H1 (cell line): Measurements from ENCODE around the gene CFDP1. TPM values are rescaled to one million over a fixed set of nuclear protein-coding genes. Genes with fewer than 3 reads are reported as not detected.

ENCODE experiments used
- CTCF ChIA-PET: fragments of 300-600 bp; sonication (Branson Sonifier 250); formaldehyde crosslinking; loops from one replicate; lab custom pipeline; 2021; ENCODE audit not compliant: partially characterized antibody; lab: Charles Lee
- POLR2A ChIA-PET: fragments of 300-600 bp; sonication (Branson Sonifier 250); formaldehyde crosslinking; loops from one replicate; lab custom pipeline; 2021; ENCODE audit warnings: inconsistent platforms; ENCODE audit not compliant: partially characterized antibody; lab: Charles Lee
- DNase-seq, 2 experiments: peaks; one replicate each; pipeline versions ENCODE4 v3.0.0 to v3.0.0-alpha.2; 2010 to 2022; ENCODE audit warnings: low spot score in 2 of 2, low read depth in 1 of 2, mixed read lengths in 1 of 2
- FAIRE-seq: peaks from 2 replicates; lab custom pipeline; 2011; peaks lifted over from hg19 to GRCh38; lab: Jason Lieb, UNC
- H2AFZ ChIP-seq: 2 replicates; pipeline ENCODE4 v1.8.1; 2012; ENCODE audit warnings: low read length, inconsistent platforms
- H2AK5ac ChIP-seq: 2 replicates; pipeline ENCODE4 v1.6.1; 2013; ENCODE audit warnings: low read depth, low read length
- H2BK120ac ChIP-seq: replicated peaks from 2 replicates; pipeline ENCODE3; 2013; ENCODE audit warnings: low read depth, low read length, inconsistent platforms
- H2BK12ac ChIP-seq: 2 replicates; pipeline ENCODE4 v1.6.1; 2013; ENCODE audit warnings: low read depth, low read length
- H2BK15ac ChIP-seq: 2 replicates; pipeline ENCODE4 v1.6.1; 2013; ENCODE audit warnings: low read length
- H2BK20ac ChIP-seq: 2 replicates; pipeline ENCODE4 v1.6.1; 2013; ENCODE audit warnings: low read length
- H2BK5ac ChIP-seq: 2 replicates; pipeline ENCODE4 v1.6.1; 2013; ENCODE audit warnings: low read depth, low read length
- H3K14ac ChIP-seq: 2 replicates; pipeline ENCODE4 v1.6.1; 2013; ENCODE audit warnings: inconsistent platforms; ENCODE audit not compliant: insufficient read length
- H3K18ac ChIP-seq: 2 replicates; pipeline ENCODE4 v1.6.1; 2013; ENCODE audit warnings: low read length; ENCODE audit errors: extremely low read depth
- H3K23ac ChIP-seq: 2 replicates; pipeline ENCODE4 v1.6.1; 2013; ENCODE audit warnings: inconsistent platforms; ENCODE audit not compliant: insufficient read length
- H3K23me2 ChIP-seq: 2 replicates; pipeline ENCODE4 v1.6.1; 2013; ENCODE audit warnings: low read depth, low read length
- H3K27ac ChIP-seq: 2 replicates; pipeline ENCODE4 v1.6.1; 2011; ENCODE audit warnings: low read depth, low read length, inconsistent platforms
- H3K27me3 ChIP-seq, 4 experiments: replicated peaks in 1 of 4; 1 replicate in 1 of 4; 2 replicates in 3 of 4; pipeline versions ENCODE4 v1.6.1 to v1.8.1; 2011 to 2013; ENCODE audit warnings: low read length in 3 of 4, mild to moderate bottlenecking in 3 of 4, inconsistent platforms in 2 of 4, mixed read lengths in 2 of 4, moderate library complexity in 1 of 4; ENCODE audit not compliant: control insufficient read depth in 3 of 4, insufficient read depth in 3 of 4; ENCODE audit errors: extremely low read depth in 1 of 4
- H3K36me3 ChIP-seq, 4 experiments: 2 replicates each; pipeline versions ENCODE4 v1.6.1 to v1.8.1; 2011 to 2013; ENCODE audit warnings: mild to moderate bottlenecking in 4 of 4, low read length in 3 of 4, moderate library complexity in 2 of 4, control low read depth in 1 of 4, inconsistent platforms in 1 of 4; ENCODE audit not compliant: insufficient read depth in 4 of 4, control insufficient read depth in 2 of 4
- H3K4ac ChIP-seq: replicated peaks from 2 replicates; pipeline ENCODE3; 2013; ENCODE audit warnings: low read length, low read depth, mixed read lengths, inconsistent platforms; ENCODE audit not compliant: insufficient read length
- H3K4me1 ChIP-seq, 4 experiments: replicated peaks in 1 of 4; 1 replicate in 1 of 4; 2 replicates in 3 of 4; pipeline versions ENCODE4 v1.6.1 to v1.8.1; 2011 to 2013; ENCODE audit warnings: low read length in 3 of 4, inconsistent platforms in 2 of 4, mixed read lengths in 1 of 4; ENCODE audit not compliant: insufficient read depth in 4 of 4, control insufficient read depth in 3 of 4
- H3K4me2 ChIP-seq, 2 experiments: 2 replicates each; pipeline versions ENCODE4 v1.6.1 to v1.8.1; 2011 to 2013; ENCODE audit warnings: low read depth in 2 of 2, low read length in 2 of 2, control low read depth in 1 of 2, inconsistent platforms in 1 of 2, mild to moderate bottlenecking in 1 of 2; ENCODE audit not compliant: insufficient read depth in 1 of 2
- H3K4me3 ChIP-seq, 4 experiments: fragments of 200-600, 300-600 bp in 1 of 4; sonication (generic), shearing (Covaris generic), sonication (Bioruptor Twin) in 1 of 4; 2 replicates each; pipeline versions ENCODE4 v1.5.1 to v1.8.1; 2011 to 2016; ENCODE audit warnings: low read length in 4 of 4, low read depth in 3 of 4, control low read depth in 2 of 4, inconsistent platforms in 2 of 4, mild to moderate bottlenecking in 2 of 4, mixed read lengths in 1 of 4, moderate library complexity in 1 of 4; ENCODE audit not compliant: insufficient read depth in 2 of 4; ENCODE audit errors: extremely low read depth in 1 of 4
- H3K56ac ChIP-seq: replicated peaks from 2 replicates; pipeline ENCODE3; 2013; ENCODE audit warnings: low read depth, mild to moderate bottlenecking, mixed read lengths, low read length, inconsistent platforms; ENCODE audit not compliant: insufficient read length
- H3K79me1 ChIP-seq: 2 replicates; pipeline ENCODE4 v1.6.1; 2013; ENCODE audit warnings: low read depth, low read length, control low read depth
- H3K79me2 ChIP-seq, 2 experiments: 2 replicates each; pipeline versions ENCODE4 v1.6.1 to v1.8.1; 2012 to 2013; ENCODE audit warnings: low read length in 2 of 2, mild to moderate bottlenecking in 2 of 2, inconsistent platforms in 1 of 2; ENCODE audit not compliant: insufficient read depth in 2 of 2, control insufficient read depth in 1 of 2
- H3K9ac ChIP-seq, 4 experiments: replicated peaks in 1 of 4; 1 replicate in 1 of 4; 2 replicates in 3 of 4; pipeline versions ENCODE4 v1.6.1 to v1.8.1; 2011 to 2013; ENCODE audit warnings: low read depth in 3 of 4, low read length in 3 of 4, control low read depth in 2 of 4, mild to moderate bottlenecking in 2 of 4, moderate library complexity in 2 of 4, inconsistent platforms in 1 of 4; ENCODE audit errors: extremely low read depth in 1 of 4
- H3K9me3 ChIP-seq, 2 experiments: 2 replicates each; pipeline versions ENCODE4 v1.6.1 to v1.8.1; 2012 to 2013; ENCODE audit warnings: mild to moderate bottlenecking in 2 of 2, moderate library complexity in 2 of 2, control low read depth in 1 of 2, inconsistent platforms in 1 of 2, low read depth in 1 of 2, low read length in 1 of 2, mixed read lengths in 1 of 2; ENCODE audit not compliant: insufficient read depth in 2 of 2
- H4K20me1 ChIP-seq, 2 experiments: replicated peaks in 1 of 2; 2 replicates each; pipeline versions ENCODE3 to v1.8.1; 2011 to 2013; ENCODE audit warnings: inconsistent platforms in 2 of 2, low read length in 2 of 2, mild to moderate bottlenecking in 1 of 2; ENCODE audit not compliant: insufficient read depth in 2 of 2, control insufficient read depth in 1 of 2
- H4K5ac ChIP-seq: 2 replicates; pipeline ENCODE4 v1.6.1; 2013; ENCODE audit warnings: low read length, low read depth, mixed read lengths, inconsistent platforms; ENCODE audit not compliant: insufficient read length
- H4K8ac ChIP-seq: 2 replicates; pipeline ENCODE4 v1.8.0; 2013; ENCODE audit warnings: mild to moderate bottlenecking, moderate library complexity, low read length, inconsistent platforms; ENCODE audit not compliant: insufficient read depth; ENCODE audit errors: extremely low read depth
- H4K91ac ChIP-seq: replicated peaks from 2 replicates; pipeline ENCODE3; 2013; ENCODE audit warnings: low read length, mixed read lengths, inconsistent platforms; ENCODE audit not compliant: insufficient read length
- BACH1 ChIP-seq: IDR thresholded peaks from 2 replicates; pipeline ENCODE4 v1.6.1; 2012; ENCODE audit warnings: low read length, improper control_type of control experiment
- JUND ChIP-seq: IDR thresholded peaks from 2 replicates; pipeline ENCODE4 v1.6.1; 2011; ENCODE audit warnings: mild to moderate bottlenecking, improper control_type of control experiment, low read length
- RBBP5 ChIP-seq: IDR thresholded peaks from 2 replicates; pipeline ENCODE4 v1.7.1; 2012; ENCODE audit warnings: low read depth, mild to moderate bottlenecking, inconsistent platforms, low read length, moderate library complexity, borderline replicate concordance
- RNF2 ChIP-seq: fragments of 200-900, 300-1000 bp; sonication (generic); IDR thresholded peaks from 2 replicates; pipeline ENCODE4 v1.7.1; 2016; ENCODE audit warnings: borderline replicate concordance, low read depth, mild to moderate bottlenecking, antibody characterized with exemption, low read length; ENCODE audit not compliant: poor library complexity, severe bottlenecking; ENCODE audit errors: missing control alignments
- SP1 ChIP-seq: IDR thresholded peaks from 2 replicates; pipeline ENCODE4 v1.6.1; 2011; ENCODE audit warnings: low read depth, low read length
- WGBS, 2 experiments: shearing (Covaris generic) in 1 of 2; methylation state at CpG; one replicate each; pipeline versions ENCODE4 v1.1.6 to v1.1.7; 2013 to 2015; ENCODE audit warnings: low lambda C conversion rate in 2 of 2, mixed read lengths in 2 of 2, inconsistent platforms in 1 of 2, low coverage in 1 of 2, missing lambda C conversion rate in 1 of 2; ENCODE audit not compliant: insufficient replicate concordance in 2 of 2, insufficient coverage in 1 of 2, insufficient read length in 1 of 2; ENCODE audit errors: extremely low coverage in 1 of 2, missing lambda C conversion rate in 1 of 2; 5-methylcytosine and 5-hydroxymethylcytosine counted together
- polyA plus RNA-seq, 7 experiments: library from polyadenylated mRNA; depleted of rRNA in 3 of 7; stranded (reverse) in 5 of 7; unstranded in 2 of 7; fragments of >200 nt in 5 of 7; fragments of 200-250 nt in 2 of 7; gene quantifications; 1 replicate in 5 of 7; 2 replicates in 1 of 7; 4 replicates in 1 of 7; pipeline versions ENCODE4 v1.2.1 to v1.2.3, GENCODE V29; 2011 to 2013; ENCODE audit warnings: missing spikeins in 2 of 7, mixed read lengths in 2 of 7
- total RNA-seq: library from RNA; stranded (reverse); fragmentation: NEBNext Ultra II Directional; extraction: Animal tissue kit (Norgen Biotek cat#: 25700); gene quantifications from 2 replicates; pipeline ENCODE4 v1.2.1, GENCODE V29; 2021

CFDP1 gene
- total and polyA plus RNA-seq, 2 of the 8 experiments (the other 6 are each of a cell fraction or from before 2014, with no cell fraction given), result 25.5 to 77.3 TPM

GRCh38 chr16:75315539-75316306, 117.6 kb downstream of the CFDP1 start:
- Histone ChIP-seq H3K4me2 (no peak overlapping the region), H2BK12ac (no peak overlapping the region), H2BK120ac (no peak overlapping the region), H3K14ac (no peak overlapping the region), H3K79me1 (no peaks in the 10 kb centered on the region), H3K9me3 (no peaks in the 10 kb centered on the region)
- CTCF ChIA-PET, result interaction anchor here (0.7 to 1.0 kb wide), 2 partner anchors 11 to 35 kb away, joined by 3 read pairs; no protein-coding TSS in a partner anchor
- TF ChIP-seq BACH1, result no peak
- TF ChIP-seq SP1, result no peak
- TF ChIP-seq RBBP5, result no peak
- no peak for TF ChIP-seq RNF2
- TF ChIP-seq JUND, result no peak
- TF ChIP-seq, all 59 proteins: peak for 0
- Histone ChIP-seq H2BK20ac (no peak overlapping the region), H4K91ac (no peak overlapping the region), H2BK5ac (no peak overlapping the region), H4K8ac (no peak overlapping the region), H3K36me3 (no peaks in the 10 kb centered on the region; a peak in 1 of 8 replicates), H3K4ac (no peak overlapping the region), H3K23ac (no peak overlapping the region), H2AK5ac (no peak overlapping the region), H3K27ac (no peak overlapping the region), H3K23me2 (no peaks in the 10 kb centered on the region), H3K4me1 (no peaks in the 10 kb centered on the region; a peak in 1 of 7 replicates), H3K9ac (no peak overlapping the region), H3K27me3 (no peaks in the 10 kb centered on the region), H3K18ac (no peak overlapping the region), H2AFZ (no peak overlapping the region), H3K79me2 (no peaks in the 10 kb centered on the region), H4K20me1 (no peaks in the 10 kb centered on the region), H3K56ac (no peak overlapping the region), H3K4me3 (no peak overlapping the region), H4K5ac (no peak overlapping the region), H2BK15ac (no peak overlapping the region)
- 89% methylated on average over 6 of the region's 6 CpGs; no CpG with 5 or more reads in 1 of the 2 experiments for WGBS, 2 experiments
- POLR2A ChIA-PET, result no interaction called here
- DNase-seq, result no peak
- FAIRE-seq, result no peak
